HepG2 (cell line): ENCODE data around the gene METTL25. TPM values are rescaled to one million over a fixed set of nuclear protein-coding genes. Genes with fewer than 3 reads are reported as not detected.

Source experiments
- ATAC-seq: fragments of 200-7000 bp; cut with Tn5 transposase; 3 replicates; pipeline ENCODE4 v1.9.1; 2020; ENCODE audit warnings: mild to moderate bottlenecking, moderate library complexity
- BruUV-seq: library from RNA; stranded (reverse); fragments of 400-500 nt; replicated peaks from 2 replicates; lab custom pipeline; 2021; lab: Mats Ljungman, UMichigan
- CTCF ChIA-PET: fragments of 300-600 bp; formaldehyde crosslinking; extraction: SDS; loops from one replicate; lab custom pipeline; 2021; ENCODE audit warnings: low total read pairs, inconsistent platforms, low intra/inter-chr PET ratio; lab: Yijun Ruan, JAX
- POLR2A ChIA-PET: fragments of 350-600 bp; sonication (Branson Sonifier 250); formaldehyde crosslinking; loops from one replicate; lab custom pipeline; 2020; ENCODE audit warnings: antibody characterized with exemption, inconsistent platforms; lab: Yijun Ruan, JAX
- DNase-seq: peaks from one replicate; pipeline ENCODE4 v3.0.0-alpha.2; 2015; ENCODE audit warnings: low spot score
- FAIRE-seq: peaks from 3 replicates; lab custom pipeline; 2011; peaks lifted over from hg19 to GRCh38; lab: Jason Lieb, UNC
- H2AFZ ChIP-seq: one replicate; pipeline ENCODE4 v1.6.1; 2011; ENCODE audit warnings: low read length, inconsistent platforms
- H3K27ac ChIP-seq: fragments of 300-600 bp; 3 replicates; pipeline ENCODE4 v1.8.0; 2011; ENCODE audit warnings: mixed run types, mild to moderate bottlenecking, mixed read lengths, low read length, inconsistent platforms; ENCODE audit not compliant: insufficient read depth; ENCODE audit errors: extremely low read length
- H3K27me3 ChIP-seq, 2 experiments: fragments of 200-600 bp in 1 of 2; 2 replicates in 1 of 2; 3 replicates in 1 of 2; pipeline versions ENCODE4 v1.6.0 to v1.8.0; 2011; ENCODE audit warnings: low read length in 2 of 2, mild to moderate bottlenecking in 2 of 2, moderate library complexity in 2 of 2, inconsistent platforms in 1 of 2; ENCODE audit not compliant: insufficient read depth in 2 of 2, control insufficient read depth in 1 of 2
- H3K36me3 ChIP-seq, 2 experiments: fragments of 200-600 bp in 1 of 2; replicated peaks in 1 of 2; 2 replicates in 1 of 2; 3 replicates in 1 of 2; pipeline versions ENCODE4 v1.5.1 to v1.8.0; 2011; ENCODE audit warnings: low read length in 2 of 2, inconsistent platforms in 1 of 2; ENCODE audit not compliant: insufficient read depth in 2 of 2, control insufficient read depth in 1 of 2
- H3K4me1 ChIP-seq: 2 replicates; pipeline ENCODE4 v1.5.1; 2012; ENCODE audit warnings: low read length, inconsistent platforms; ENCODE audit not compliant: insufficient read depth
- H3K4me2 ChIP-seq: 2 replicates; pipeline ENCODE4 v1.6.0; 2011; ENCODE audit warnings: low read depth, low read length, inconsistent platforms
- H3K4me3 ChIP-seq, 3 experiments: fragments of 200-600 bp in 1 of 3; sonication (generic), shearing (Covaris generic) in 1 of 3; replicated peaks in 1 of 3; 2 replicates each; pipeline ENCODE4 v1.5.1; 2011 to 2016; ENCODE audit warnings: low read length in 3 of 3, inconsistent platforms in 2 of 3, low read depth in 2 of 3, mild to moderate bottlenecking in 2 of 3, control low read depth in 1 of 3, mixed read lengths in 1 of 3; ENCODE audit not compliant: insufficient read depth in 1 of 3
- H3K79me2 ChIP-seq: one replicate; pipeline ENCODE4 v1.6.1; 2011; ENCODE audit warnings: low read length, inconsistent platforms; ENCODE audit not compliant: insufficient read depth
- H3K9ac ChIP-seq: 2 replicates; pipeline ENCODE4 v1.6.0; 2011; ENCODE audit warnings: mild to moderate bottlenecking, low read depth, low read length, inconsistent platforms; ENCODE audit not compliant: insufficient read depth
- H3K9me3 ChIP-seq: 2 replicates; pipeline ENCODE4 v1.5.1; 2012; ENCODE audit warnings: mild to moderate bottlenecking, low read length
- H4K20me1 ChIP-seq: 2 replicates; pipeline ENCODE4 v1.6.0; 2011; ENCODE audit warnings: inconsistent platforms, mild to moderate bottlenecking, low read length, moderate library complexity; ENCODE audit not compliant: insufficient read depth
- AKNA ChIP-seq: sonication (generic); formaldehyde crosslinking; IDR thresholded peaks from 2 replicates; pipeline ENCODE4 v1.4.0; 2020; ENCODE audit warnings: missing genetic modification reagents, borderline replicate concordance
- ATF1 ChIP-seq: IDR thresholded peaks from 2 replicates; pipeline ENCODE4 v1.6.1; 2016; ENCODE audit warnings: mild to moderate bottlenecking, control low read depth
- CREBL2 ChIP-seq: sonication (generic); formaldehyde crosslinking; IDR thresholded peaks from 2 replicates; pipeline ENCODE4 v1.8.1; 2023; ENCODE audit warnings: missing genetic modification reagents, mild to moderate bottlenecking, borderline replicate concordance
- CTCF ChIP-seq: sonication (generic); formaldehyde crosslinking; IDR thresholded peaks from 2 replicates; pipeline ENCODE4 v1.5.0; 2020; ENCODE audit warnings: mild to moderate bottlenecking, missing genetic modification reagents, moderate library complexity
- FOXO1 ChIP-seq: sonication (generic); formaldehyde crosslinking; IDR thresholded peaks from 2 replicates; pipeline ENCODE4 v1.4.0; 2020; ENCODE audit warnings: missing genetic modification reagents
- JUNB ChIP-seq: sonication (generic); formaldehyde crosslinking; IDR thresholded peaks from 2 replicates; pipeline ENCODE4 v1.8.0; 2022; ENCODE audit warnings: missing genetic modification reagents, mild to moderate bottlenecking, borderline replicate concordance
- SMC3 ChIP-seq: IDR thresholded peaks from 2 replicates; pipeline ENCODE4 v1.6.1; 2011; ENCODE audit warnings: low read length, improper control_type of control experiment
- SRY ChIP-seq: sonication (generic); formaldehyde crosslinking; IDR thresholded peaks from 2 replicates; pipeline ENCODE4 v1.8.0; 2022; ENCODE audit warnings: mild to moderate bottlenecking, missing genetic modification reagents
- STAG1 ChIP-seq: sonication (generic); formaldehyde crosslinking; IDR thresholded peaks from 2 replicates; pipeline ENCODE4 v1.4.0; 2020; ENCODE audit warnings: missing genetic modification reagents
- TEAD3 ChIP-seq: optimal IDR thresholded peaks from 2 replicates; pipeline ENCODE3; 2016; ENCODE audit warnings: borderline replicate concordance
- ZBTB38 ChIP-seq: sonication (generic); formaldehyde crosslinking; IDR thresholded peaks from 2 replicates; pipeline ENCODE4 v1.5.1; 2020; ENCODE audit warnings: mild to moderate bottlenecking, missing genetic modification reagents
- ZNF24 ChIP-seq: fragments of 450-650 bp; IDR thresholded peaks from 2 replicates; pipeline ENCODE4 v1.6.1; 2017; ENCODE audit warnings: antibody characterized with exemption, mild to moderate bottlenecking
- ZNF331 ChIP-seq: sonication (generic); formaldehyde crosslinking; IDR thresholded peaks from 2 replicates; pipeline ENCODE4 v1.4.0; 2020; ENCODE audit warnings: missing genetic modification reagents
- ZNF362 ChIP-seq: sonication (generic); formaldehyde crosslinking; IDR thresholded peaks from 2 replicates; pipeline ENCODE4 v1.4.0; 2020; ENCODE audit warnings: missing genetic modification reagents, mild to moderate bottlenecking, borderline replicate concordance
- ZNF432 ChIP-seq: sonication (generic); formaldehyde crosslinking; IDR thresholded peaks from 2 replicates; pipeline ENCODE4 v1.5.0; 2020; ENCODE audit warnings: missing genetic modification reagents, mild to moderate bottlenecking, borderline replicate concordance
- WGBS: methylation state at CpG from one replicate; pipeline ENCODE4 v1.1.6; 2017; ENCODE audit warnings: low lambda C conversion rate; 5-methylcytosine and 5-hydroxymethylcytosine counted together
- in situ Hi-C: cut with HindIII; loops from 2 replicates; pipeline ENCODE4 v1.10.0; 2017; ENCODE audit warnings: low pct_unique_long_range_greater_than_20kb; ENCODE audit not compliant: extremely low pct_ligation_motif_present
- intact Hi-C: fragments of 100-400 bp; cut with micrococcal nuclease; formaldehyde crosslinking; loops from one replicate; pipeline ENCODE4 v1.10.0; 2022; ENCODE audit not compliant: unreplicated experiment
- polyA plus RNA-seq, 8 experiments: library from polyadenylated mRNA; depleted of rRNA in 3 of 8; stranded (reverse) in 7 of 8; unstranded in 1 of 8; fragments of >200 nt; fragmentation: Illumina TruSeq in 4 of 8; extraction: Trizol in 4 of 8; gene quantifications; 2 replicates each; pipeline versions ENCODE4 v1.2.1 to v1.2.3, GENCODE V29; 2011 to 2016; ENCODE audit warnings: low read depth in 4 of 8, missing spikeins in 1 of 8, mixed read lengths in 1 of 8; ENCODE audit not compliant: insufficient read depth in 1 of 8
- total RNA-seq, 5 experiments: library from RNA; depleted of rRNA; stranded (reverse); fragments of >200 nt; fragmentation: Illumina TruSeq; extraction: Trizol; gene quantifications; 2 replicates each; pipeline ENCODE4 v1.2.3, GENCODE V29; 2016; ENCODE audit warnings: low read depth in 1 of 5

METTL25 gene
- total and polyA plus RNA-seq, 2 of the 13 experiments (the other 11 are each of a cell fraction or from before 2014, with no cell fraction given): 2.2 to 7.8 TPM

DNA sequence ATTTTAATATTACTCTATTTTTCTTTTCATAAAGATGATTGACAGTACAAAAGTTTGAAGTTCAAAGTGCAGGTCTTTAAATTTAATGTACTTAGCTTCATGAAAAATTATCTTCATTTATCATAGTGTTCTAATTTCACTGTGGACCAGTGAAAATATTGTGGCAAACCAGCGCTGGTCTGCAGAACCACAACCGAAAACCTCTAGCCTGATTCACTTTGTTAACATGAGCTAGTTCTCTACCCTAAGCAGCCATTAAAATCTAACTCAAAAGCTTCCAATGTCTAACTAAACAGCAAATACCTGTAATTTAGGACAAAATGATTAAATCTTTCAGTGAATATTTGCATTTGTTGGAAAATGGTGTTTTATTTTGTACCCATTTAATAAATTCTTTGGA is 167.3 kb downstream of the METTL25 start (continued):
- TF ChIP-seq CREBL2 (CRISPR knock-in tag): no peak
- no peak for TF ChIP-seq AKNA (CRISPR knock-in tag)

GRCh38 chr12:82527165-82527780 is 168.9 kb downstream of the METTL25 start:
- CTCF ChIA-PET: interaction anchor here (1.1 kb wide), 1 partner anchor 1976 kb away, joined by 4 read pairs; no protein-coding TSS in a partner anchor
- no peak overlapping the region for H3K27ac ChIP-seq
- no peak for TF ChIP-seq SRY (CRISPR knock-in tag)
- peak; percentile 64 for TF ChIP-seq STAG1
- TF ChIP-seq ZNF362 (CRISPR knock-in tag): peak; percentile 54; the same call in 1 of the 2 replicates
- TF ChIP-seq ZNF331 (CRISPR knock-in tag): no peak
- TF ChIP-seq FOXO1: no peak
- no peak for TF ChIP-seq ZBTB38
- TF ChIP-seq TEAD3 (CRISPR knock-in tag): no peak
- no peak for TF ChIP-seq JUNB (CRISPR knock-in tag)
- TF ChIP-seq SMC3: peak; percentile 51
- TF ChIP-seq ZNF432 (CRISPR knock-in tag): no peak
- TF ChIP-seq CTCF (CRISPR knock-in tag): peak; percentile 72
- no peak for TF ChIP-seq ATF1 (CRISPR knock-in tag)
- no peak for TF ChIP-seq ZNF24
- TF ChIP-seq, all 625 proteins: peak for 4
- BruUV-seq: no TSS peak
- Histone ChIP-seq H3K36me3 (no peaks in the 10 kb centered on the region), H4K20me1 (no peaks in the 10 kb centered on the region), H3K79me2 (no peaks in the 10 kb centered on the region), H3K4me3 (no peak overlapping the region), H3K4me1 (peaks cover 8% of the 10 kb centered on the region; the same call in 1 of the 2 replicates), H2AFZ (no peak overlapping the region), H3K9ac (no peak overlapping the region), H3K4me2 (no peak overlapping the region), H3K27me3 (no peaks in the 10 kb centered on the region), H3K9me3 (no peaks in the 10 kb centered on the region)
- peak; percentile 46 for DNase-seq
- in situ Hi-C loops (loop anchor here (25.0 kb wide), 1 partner anchor 1985 kb away; no protein-coding TSS in a partner anchor), intact Hi-C loops (loop anchor here (1.0 to 5.0 kb wide), 3 partner anchors 860 to 1976 kb away; no protein-coding TSS in a partner anchor)
- peak; percentile 57; the same call in 2 of the 3 replicates for ATAC-seq
- 6% methylated on average over 5 of the region's 5 CpGs for WGBS
- FAIRE-seq: no peak
- POLR2A ChIA-PET: no interaction called here
